ENCODE data around the gene LRIT2.

LRIT2 gene

DNA sequence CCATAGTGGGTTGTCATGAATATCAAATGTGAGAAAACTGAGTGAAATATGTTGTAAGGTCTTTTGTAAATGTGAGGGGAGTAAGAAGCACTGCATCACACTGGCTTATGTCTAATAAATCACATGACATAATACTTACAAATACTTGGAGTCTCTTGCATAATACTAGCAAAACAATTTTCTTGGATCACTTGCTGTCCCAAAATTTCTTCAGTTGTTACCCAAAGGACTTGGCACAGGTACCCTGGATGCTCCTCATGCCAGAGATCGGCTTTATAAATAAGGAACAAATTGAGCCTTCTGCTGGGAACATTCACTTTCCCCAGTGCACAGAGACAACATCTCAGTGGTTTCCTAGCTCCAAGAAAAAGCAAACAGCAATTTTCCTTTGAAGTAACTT, 5.0 kb upstream of the LRIT2 start:
- H3K27ac Mint-ChIP-seq: no peak overlapping the region
- H3K4me3 Mint-ChIP-seq: no peak overlapping the region
- H3K36me3 Mint-ChIP-seq: no peaks in the 10 kb centered on the region
- no peaks in the 10 kb centered on the region for H3K4me1 Mint-ChIP-seq (ENCODE audit: low read depth)
- peaks cover 7% of the 10 kb centered on the region for H3K27me3 Mint-ChIP-seq
- H3K9me3 Mint-ChIP-seq (ENCODE audit: low read depth): no peaks in the 10 kb centered on the region

GRCh38 chr10:84227810-84228209, 2.5 kb upstream of the LRIT2 start:
- no peaks in the 10 kb centered on the region for H3K36me3 Mint-ChIP-seq
- H3K27me3 Mint-ChIP-seq: peaks cover 11% of the 10 kb centered on the region
- H3K27ac Mint-ChIP-seq: no peak overlapping the region

DNA sequence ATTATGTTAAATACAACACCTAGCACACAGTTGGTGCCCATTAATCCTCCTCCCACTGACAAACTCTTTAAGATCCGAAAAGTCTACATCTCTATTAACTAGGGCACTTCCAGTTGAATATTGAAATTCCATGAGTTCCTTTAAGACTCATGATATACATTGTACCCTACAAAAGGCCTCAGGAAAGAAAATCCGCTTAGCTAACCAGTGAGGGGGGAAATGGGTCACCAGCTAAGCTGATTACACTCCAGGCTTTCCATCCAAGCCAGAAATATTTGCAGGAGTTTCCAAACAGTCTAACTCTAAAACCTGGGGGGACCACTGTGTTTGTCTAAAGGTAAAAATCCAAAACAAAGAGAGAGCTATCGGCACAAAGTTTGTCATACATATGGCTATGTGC, 1.3 kb upstream of the LRIT2 start:
- Mint-ChIP-seq H3K27ac (no peak overlapping the region), H3K9me3 (ENCODE audit: low read depth) (no peaks in the 10 kb centered on the region), H3K36me3 (no peaks in the 10 kb centered on the region), H3K27me3 (peaks cover 11% of the 10 kb centered on the region), H3K4me1 (ENCODE audit: low read depth) (no peaks in the 10 kb centered on the region), H3K4me3 (no peak overlapping the region)

More at GRCh38 chr10:84227810-84228209, 2.5 kb upstream of the LRIT2 start:
- Mint-ChIP-seq H3K4me1 (ENCODE audit: low read depth) (no peaks in the 10 kb centered on the region), H3K9me3 (ENCODE audit: low read depth) (no peaks in the 10 kb centered on the region), H3K4me3 (no peak overlapping the region)

DNA sequence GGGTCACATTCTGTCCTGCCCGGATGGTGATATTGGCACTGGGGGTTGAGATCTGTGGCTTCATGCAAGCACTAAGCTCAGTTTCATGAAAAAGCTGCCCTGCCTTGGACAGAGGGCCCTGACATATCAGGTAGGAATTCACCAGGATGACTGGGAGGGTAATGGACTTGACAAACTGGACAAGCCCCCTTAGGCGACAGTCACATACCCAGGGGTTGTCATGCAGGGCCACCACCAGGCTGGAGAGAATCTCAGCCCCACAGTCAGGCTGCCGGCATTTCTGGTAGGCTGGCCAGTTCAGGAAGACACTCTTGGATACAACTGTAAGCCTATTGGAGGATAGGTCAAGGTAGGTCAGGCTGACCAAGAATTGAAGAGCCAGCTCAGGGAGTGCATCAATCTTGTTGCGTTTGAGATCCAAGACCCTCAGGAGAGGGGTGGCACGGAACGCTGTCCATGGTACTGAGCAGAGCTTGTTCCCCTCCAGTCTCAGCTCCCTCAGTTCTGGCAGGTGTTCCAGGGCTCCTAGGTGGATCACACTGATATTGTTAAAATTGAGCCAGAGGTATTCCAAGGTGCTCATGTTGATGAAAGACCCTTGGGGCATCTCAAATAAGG, 824 bp downstream of the LRIT2 start:
- peaks cover 8% of the 10 kb centered on the region for H3K27me3 Mint-ChIP-seq
- H3K9me3 Mint-ChIP-seq (ENCODE audit: low read depth): peaks cover under 1% of the 10 kb centered on the region
- no peaks in the 10 kb centered on the region for H3K36me3 Mint-ChIP-seq
- H3K4me1 Mint-ChIP-seq (ENCODE audit: low read depth): no peaks in the 10 kb centered on the region
- no peak overlapping the region for H3K4me3 Mint-ChIP-seq
- H3K27ac Mint-ChIP-seq: no peak overlapping the region

- no peak overlapping the region for H3K4me3 Mint-ChIP-seq
- H3K27me3 Mint-ChIP-seq: peaks cover 4% of the 10 kb centered on the region
- H3K27ac Mint-ChIP-seq: no peak overlapping the region
- peaks cover 5% of the 10 kb centered on the region for H3K9me3 Mint-ChIP-seq (ENCODE audit: low read depth)
- no peaks in the 10 kb centered on the region for H3K4me1 Mint-ChIP-seq (ENCODE audit: low read depth)
- no peaks in the 10 kb centered on the region for H3K36me3 Mint-ChIP-seq
These were observed 3.4 kb downstream of the LRIT2 start for GRCh38 chr10:84221916-84222315.

DNA sequence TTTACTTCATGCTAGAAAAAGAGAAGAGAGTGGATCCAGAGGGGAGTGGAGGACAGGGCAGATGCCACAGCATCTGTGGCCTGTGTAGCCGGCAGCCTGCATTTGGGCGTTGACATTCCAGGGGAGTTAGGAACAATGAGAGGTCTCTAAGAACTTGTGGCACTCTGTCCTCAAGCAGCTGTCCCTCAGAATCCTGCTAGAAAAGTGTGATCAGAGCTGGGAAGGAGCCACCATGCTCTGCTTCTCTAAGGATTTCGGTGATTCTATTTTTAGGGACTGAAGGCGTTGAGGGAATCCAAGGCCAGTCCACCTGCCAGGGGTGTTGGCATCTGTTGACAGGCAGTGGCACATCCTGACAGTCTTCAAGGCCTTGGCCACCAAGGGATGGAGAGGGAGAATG, 7.6 kb downstream of the LRIT2 start:
- Mint-ChIP-seq H3K36me3 (no peaks in the 10 kb centered on the region), H3K27ac (no peak overlapping the region), H3K27me3 (no peaks in the 10 kb centered on the region), H3K9me3 (ENCODE audit: low read depth) (peaks cover 5% of the 10 kb centered on the region), H3K4me3 (no peak overlapping the region), H3K4me1 (ENCODE audit: low read depth) (no peaks in the 10 kb centered on the region)

GRCh38 chr10:84216834-84217233, 8.5 kb downstream of the LRIT2 start:
- H3K9me3 Mint-ChIP-seq (ENCODE audit: low read depth): peaks cover 5% of the 10 kb centered on the region
- no peaks in the 10 kb centered on the region for H3K27me3 Mint-ChIP-seq
- H3K4me3 Mint-ChIP-seq: no peak overlapping the region
- H3K36me3 Mint-ChIP-seq: no peaks in the 10 kb centered on the region
- no peaks in the 10 kb centered on the region for H3K4me1 Mint-ChIP-seq (ENCODE audit: low read depth)
- H3K27ac Mint-ChIP-seq: no peak overlapping the region

- peaks cover 5% of the 10 kb centered on the region for H3K9me3 Mint-ChIP-seq (ENCODE audit: low read depth)
- no peaks in the 10 kb centered on the region for H3K36me3 Mint-ChIP-seq
- H3K27ac Mint-ChIP-seq: no peak overlapping the region
- H3K4me1 Mint-ChIP-seq (ENCODE audit: low read depth): no peaks in the 10 kb centered on the region
- H3K27me3 Mint-ChIP-seq: no peaks in the 10 kb centered on the region
- H3K4me3 Mint-ChIP-seq: no peak overlapping the region
These were observed 10.6 kb downstream of the LRIT2 start for GRCh38 chr10:84214612-84215235.

GRCh38 chr10:84214046-84214572, 11.2 kb downstream of the LRIT2 start:
- no peak overlapping the region for H3K27ac Mint-ChIP-seq
- H3K36me3 Mint-ChIP-seq: no peaks in the 10 kb centered on the region
- no peak overlapping the region for H3K4me3 Mint-ChIP-seq
- no peaks in the 10 kb centered on the region for H3K27me3 Mint-ChIP-seq
- no peaks in the 10 kb centered on the region for H3K9me3 Mint-ChIP-seq (ENCODE audit: low read depth)
- H3K4me1 Mint-ChIP-seq (ENCODE audit: low read depth): no peaks in the 10 kb centered on the region

DNA sequence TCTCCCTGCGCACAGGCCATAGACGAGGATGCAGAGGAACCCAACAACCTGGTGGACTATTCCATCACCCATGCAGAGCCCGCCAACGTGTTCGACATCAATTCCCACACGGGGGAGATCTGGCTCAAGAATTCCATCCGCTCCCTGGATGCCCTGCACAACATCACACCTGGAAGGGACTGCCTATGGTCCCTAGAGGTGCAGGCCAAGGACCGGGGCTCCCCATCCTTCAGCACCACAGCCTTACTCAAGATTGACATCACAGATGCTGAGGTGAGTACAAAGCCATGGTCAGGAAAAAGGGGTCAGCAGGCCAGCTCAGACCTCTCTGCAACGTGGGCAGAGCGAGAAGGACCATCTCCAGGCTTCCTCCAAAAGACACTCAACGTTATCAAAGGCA, 12.3 kb downstream of the LRIT2 start:
- H3K27me3 Mint-ChIP-seq: peaks cover 2% of the 10 kb centered on the region
- no peaks in the 10 kb centered on the region for H3K9me3 Mint-ChIP-seq (ENCODE audit: low read depth)
- H3K27ac Mint-ChIP-seq: no peak overlapping the region
- no peak overlapping the region for H3K4me3 Mint-ChIP-seq
- no peaks in the 10 kb centered on the region for H3K4me1 Mint-ChIP-seq (ENCODE audit: low read depth)
- H3K36me3 Mint-ChIP-seq: no peaks in the 10 kb centered on the region

GRCh38 chr10:84212014-84212413, 13.3 kb downstream of the LRIT2 start:
- no peak overlapping the region for H3K27ac Mint-ChIP-seq
- H3K36me3 Mint-ChIP-seq: no peaks in the 10 kb centered on the region
- peaks cover 2% of the 10 kb centered on the region for H3K27me3 Mint-ChIP-seq
- no peak overlapping the region for H3K4me3 Mint-ChIP-seq
- H3K9me3 Mint-ChIP-seq (ENCODE audit: low read depth): no peaks in the 10 kb centered on the region
- H3K4me1 Mint-ChIP-seq (ENCODE audit: low read depth): no peaks in the 10 kb centered on the region

GRCh38 chr10:84211566-84211965, 13.8 kb downstream of the LRIT2 start:
- Mint-ChIP-seq H3K27me3 (peaks cover 5% of the 10 kb centered on the region), H3K4me1 (ENCODE audit: low read depth) (no peaks in the 10 kb centered on the region), H3K36me3 (no peaks in the 10 kb centered on the region), H3K4me3 (no peak overlapping the region), H3K9me3 (ENCODE audit: low read depth) (no peaks in the 10 kb centered on the region), H3K27ac (no peak overlapping the region)

DNA sequence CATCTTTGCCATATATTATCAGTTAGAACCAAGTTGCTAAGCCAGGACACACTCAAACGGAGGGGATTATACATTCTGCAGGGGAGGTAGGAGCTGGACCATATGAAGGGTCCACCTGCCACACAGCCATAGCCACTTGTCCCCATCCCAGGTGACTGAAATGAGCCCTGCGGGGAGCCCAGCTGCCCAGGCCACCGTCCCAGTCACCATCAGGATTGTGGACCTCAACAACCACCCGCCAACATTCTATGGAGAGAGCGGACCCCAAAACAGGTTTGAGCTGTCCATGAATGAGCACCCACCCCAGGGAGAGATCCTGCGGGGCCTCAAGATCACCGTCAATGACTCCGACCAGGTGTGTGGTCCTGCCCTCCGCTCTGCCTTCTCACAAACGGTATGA, 17.3 kb downstream of the LRIT2 start:
- no peak overlapping the region for H3K4me3 Mint-ChIP-seq
- H3K27ac Mint-ChIP-seq: no peak overlapping the region
- H3K4me1 Mint-ChIP-seq (ENCODE audit: low read depth): no peaks in the 10 kb centered on the region
- H3K27me3 Mint-ChIP-seq: peaks cover 5% of the 10 kb centered on the region
- H3K9me3 Mint-ChIP-seq (ENCODE audit: low read depth): no peaks in the 10 kb centered on the region
- H3K36me3 Mint-ChIP-seq: no peaks in the 10 kb centered on the region

GRCh38 chr10:84205853-84206525, 19.4 kb downstream of the LRIT2 start:
- Mint-ChIP-seq H3K27me3 (peaks cover 5% of the 10 kb centered on the region), H3K36me3 (no peaks in the 10 kb centered on the region), H3K9me3 (ENCODE audit: low read depth) (no peaks in the 10 kb centered on the region), H3K4me1 (ENCODE audit: low read depth) (no peaks in the 10 kb centered on the region), H3K4me3 (no peak overlapping the region), H3K27ac (no peak overlapping the region)

DNA sequence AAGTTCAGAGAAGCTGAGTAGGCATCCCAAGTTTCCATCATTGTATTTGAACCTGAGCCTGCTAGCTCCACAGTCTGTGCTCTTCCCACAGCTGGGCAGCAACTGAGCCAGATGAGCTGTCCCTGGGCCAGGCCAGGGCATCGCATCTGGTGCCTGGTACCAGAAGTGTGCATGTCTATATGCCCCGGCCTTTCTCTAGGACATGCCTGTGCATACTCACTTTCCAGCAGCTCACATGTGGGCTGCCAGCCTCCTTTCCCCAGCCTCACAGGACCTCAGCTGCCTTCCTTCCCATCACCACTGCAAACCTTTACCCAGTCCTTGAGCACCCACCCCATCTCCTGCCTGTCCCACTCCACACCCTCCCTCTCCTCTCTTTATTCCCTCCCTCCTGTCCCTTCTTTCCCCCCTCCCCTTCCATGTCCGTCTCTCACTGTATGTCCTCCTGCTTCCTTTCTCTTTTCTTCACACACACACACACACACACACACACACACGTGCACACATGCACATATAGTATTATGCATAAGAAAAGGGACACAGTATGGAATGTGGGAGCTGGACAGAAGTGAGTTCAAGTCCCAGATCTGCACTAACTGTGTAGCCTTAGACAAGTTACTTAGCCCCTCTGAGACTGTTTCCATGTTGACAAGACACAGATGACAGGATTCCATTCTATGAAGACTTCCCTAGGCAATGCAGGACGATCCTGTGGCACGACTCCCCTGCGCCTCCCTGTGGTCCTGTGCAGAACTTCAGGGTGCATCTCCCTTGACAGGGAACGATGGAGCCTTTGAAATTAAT, 20.1 kb downstream of the LRIT2 start:
- Mint-ChIP-seq H3K36me3 (no peaks in the 10 kb centered on the region), H3K27ac (no peak overlapping the region), H3K27me3 (peaks cover 5% of the 10 kb centered on the region), H3K4me1 (ENCODE audit: low read depth) (no peaks in the 10 kb centered on the region), H3K4me3 (no peak overlapping the region), H3K9me3 (ENCODE audit: low read depth) (no peaks in the 10 kb centered on the region)

Measured in activated naive CD8-positive, alpha-beta T cell (primary cell).